GM13976 (cell line): Measurements from ENCODE around the gene DNAJC22.

ENCODE experiments used
- DNase-seq: peaks from one replicate; pipeline ENCODE4 v3.0.0; 2012; ENCODE audit warnings: low spot score
- CTCF ChIP-seq: IDR thresholded peaks from 2 replicates; pipeline ENCODE4 v1.5.1; 2012; ENCODE audit warnings: borderline replicate concordance, mild to moderate bottlenecking; ENCODE audit not compliant: insufficient read depth; ENCODE audit errors: extremely low read depth, missing control alignments, control extremely low read depth
- in situ Hi-C: fragments of 300-500 bp; cut with MboI; formaldehyde crosslinking; loops from one replicate; pipeline ENCODE4 v1.12.0; 2022; ENCODE audit warnings: low sequenced_read_pairs, mixed read lengths, inconsistent platforms; ENCODE audit not compliant: unreplicated experiment

The DNAJC22 gene

GRCh38 chr12:49346659-49347310, at the start of gene DNAJC22:
Gene DNAJC22, plus strand, starts transcription at chr12:49346888. Its CDS starts 1,985 bp downstream, at chr12:49348873.
- TF ChIP-seq CTCF, result no peak
- in situ Hi-C loops, result no loop called here
- peak; percentile 80 for DNase-seq

GRCh38 chr12:49297695-49298060, 49.0 kb upstream of the DNAJC22 start:
- in situ Hi-C loops, result no loop called here
- TF ChIP-seq CTCF, result no peak
- no peak for DNase-seq

- TF ChIP-seq CTCF, result peak; percentile 22
- in situ Hi-C loops, result no loop called here
- no peak for DNase-seq
Observed at GRCh38 chr12:49298160-49298559, 48.5 kb upstream of the DNAJC22 start.

GRCh38 chr12:49301760-49302159, 44.9 kb upstream of the DNAJC22 start:
- TF ChIP-seq CTCF, result no peak
- DNase-seq, result no peak
- in situ Hi-C loops, result no loop called here

- TF ChIP-seq CTCF, result no peak
- no peak for DNase-seq
- in situ Hi-C loops, result no loop called here
Observed at GRCh38 chr12:49304161-49304560, 42.5 kb upstream of the DNAJC22 start.

GRCh38 chr12:49305762-49306510, 40.8 kb upstream of the DNAJC22 start:
- no peak for DNase-seq
- no peak for TF ChIP-seq CTCF
- in situ Hi-C loops, result no loop called here
